ENCODE data around the gene C16orf96. TPM values are rescaled to one million over a fixed set of nuclear protein-coding genes. Genes with fewer than 3 reads are reported as not detected.

C16orf96 gene
- total RNA-seq, 1 donor from 2014 or later: 0.11 TPM

DNA sequence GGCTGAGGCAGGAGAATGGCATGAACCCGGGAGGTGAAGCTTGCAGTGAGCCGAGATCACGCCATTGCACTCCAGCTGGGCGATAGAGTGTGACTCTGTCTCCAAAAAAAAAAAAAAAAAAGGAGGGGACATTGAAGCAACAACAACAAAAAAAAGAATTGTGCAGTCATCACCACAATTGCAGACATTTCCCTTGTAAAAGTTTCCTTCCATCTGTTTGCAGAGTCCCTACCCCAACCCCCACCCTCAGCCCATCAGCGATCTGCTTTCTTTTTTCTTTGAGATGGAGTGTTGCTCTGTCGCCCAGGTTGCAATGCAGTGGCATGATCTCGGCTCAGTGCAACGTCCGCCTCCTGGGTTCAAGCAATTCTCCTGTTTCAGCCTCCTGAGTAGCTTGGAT, 72.1 kb downstream of the C16orf96 start:
- H3F3A ChIP-seq (ENCODE audit: low read depth): peaks cover 14% of the 10 kb centered on the region
- H4K20me1 ChIP-seq (ENCODE audit: low read depth): peaks cover 49% of the 10 kb centered on the region
- H2AFZ ChIP-seq (replicated peaks): no peak overlapping the region
- Mint-ChIP-seq H3K4me1 (peaks cover 22% of the 10 kb centered on the region), H3K4me3 (no peak overlapping the region), H3K27me3 (ENCODE audit: insufficient read depth, low read depth) (peaks cover 8% of the 10 kb centered on the region), H3K36me3 (peaks cover 30% of the 10 kb centered on the region), H3K27ac (no peak overlapping the region), H3K9me3 (peaks cover 15% of the 10 kb centered on the region)
- no peak overlapping the region for H3K9ac ChIP-seq
- H3K4me2 ChIP-seq: no peak overlapping the region
- H3K36me3 ChIP-seq: no peaks in the 10 kb centered on the region
- no peak overlapping the region for H3K27ac ChIP-seq
- peaks cover 7% of the 10 kb centered on the region for H3K4me1 ChIP-seq
- H3K9me3 ChIP-seq (ENCODE audit: low read depth): no peaks in the 10 kb centered on the region
- H3K27me3 ChIP-seq: no peaks in the 10 kb centered on the region
- H3K79me2 ChIP-seq (ENCODE audit: low read depth): peaks cover 76% of the 10 kb centered on the region
- no peak overlapping the region for H3K4me3 ChIP-seq
- TF ChIP-seq, protein P1, sequence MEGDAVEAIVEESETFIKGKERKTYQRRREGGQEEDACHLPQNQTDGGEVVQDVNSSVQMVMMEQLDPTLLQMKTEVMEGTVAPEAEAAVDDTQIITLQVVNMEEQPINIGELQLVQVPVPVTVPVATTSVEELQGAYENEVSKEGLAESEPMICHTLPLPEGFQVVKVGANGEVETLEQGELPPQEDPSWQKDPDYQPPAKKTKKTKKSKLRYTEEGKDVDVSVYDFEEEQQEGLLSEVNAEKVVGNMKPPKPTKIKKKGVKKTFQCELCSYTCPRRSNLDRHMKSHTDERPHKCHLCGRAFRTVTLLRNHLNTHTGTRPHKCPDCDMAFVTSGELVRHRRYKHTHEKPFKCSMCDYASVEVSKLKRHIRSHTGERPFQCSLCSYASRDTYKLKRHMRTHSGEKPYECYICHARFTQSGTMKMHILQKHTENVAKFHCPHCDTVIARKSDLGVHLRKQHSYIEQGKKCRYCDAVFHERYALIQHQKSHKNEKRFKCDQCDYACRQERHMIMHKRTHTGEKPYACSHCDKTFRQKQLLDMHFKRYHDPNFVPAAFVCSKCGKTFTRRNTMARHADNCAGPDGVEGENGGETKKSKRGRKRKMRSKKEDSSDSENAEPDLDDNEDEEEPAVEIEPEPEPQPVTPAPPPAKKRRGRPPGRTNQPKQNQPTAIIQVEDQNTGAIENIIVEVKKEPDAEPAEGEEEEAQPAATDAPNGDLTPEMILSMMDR (IDR thresholded peaks at IDR 0.05): no peak
- TF ChIP-seq EZH2phosphoT487 (IDR thresholded peaks at IDR 0.05) (no peak), EZH2 (IDR thresholded peaks at IDR 0.05) (no peak)
- DNase-seq (ENCODE audit: low spot score): no peak

DNA sequence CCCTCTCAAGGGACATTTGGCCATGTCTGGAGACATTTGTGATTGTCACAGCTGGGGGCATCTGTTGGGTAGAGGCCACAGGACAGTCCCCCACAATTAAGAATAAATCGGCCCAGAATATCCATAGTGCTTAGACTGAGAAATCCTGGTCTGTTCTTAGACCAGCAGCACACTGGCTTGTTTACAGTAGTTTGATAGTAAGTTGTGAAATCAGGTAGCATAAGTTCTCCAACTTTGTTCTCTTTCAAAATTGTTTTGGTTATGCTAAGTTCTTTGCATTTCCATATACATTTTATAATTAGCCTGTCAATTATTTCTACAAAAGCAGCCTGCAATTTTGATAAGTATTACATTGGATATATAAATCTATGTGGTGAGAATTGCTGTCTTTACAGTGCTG, 75.3 kb downstream of the C16orf96 start:
- peaks cover 87% of the 10 kb centered on the region for H3K79me2 ChIP-seq (ENCODE audit: low read depth)
- H3K4me1 Mint-ChIP-seq: peaks cover 9% of the 10 kb centered on the region
- H3K27ac ChIP-seq: no peak overlapping the region
- H3F3A ChIP-seq (ENCODE audit: low read depth): no peaks in the 10 kb centered on the region
- no peak overlapping the region for H3K4me3 Mint-ChIP-seq
- peaks cover 15% of the 10 kb centered on the region for H3K9me3 Mint-ChIP-seq
- TF ChIP-seq EZH2phosphoT487 (IDR thresholded peaks at IDR 0.05) (no peak), EZH2 (IDR thresholded peaks at IDR 0.05) (no peak)
- TF ChIP-seq, protein P1 (IDR thresholded peaks at IDR 0.05): no peak
- no peaks in the 10 kb centered on the region for H3K9me3 ChIP-seq (ENCODE audit: low read depth)
- no peak overlapping the region for H3K4me3 ChIP-seq
- H2AFZ ChIP-seq (replicated peaks): no peak overlapping the region
- H3K9ac ChIP-seq: no peak overlapping the region
- H3K27ac Mint-ChIP-seq: no peak overlapping the region
- H3K27me3 Mint-ChIP-seq (ENCODE audit: insufficient read depth, low read depth): peaks cover 9% of the 10 kb centered on the region
- H3K36me3 ChIP-seq: no peaks in the 10 kb centered on the region
- no peaks in the 10 kb centered on the region for H3K4me1 ChIP-seq
- no peaks in the 10 kb centered on the region for H3K27me3 ChIP-seq
- H3K4me2 ChIP-seq: no peak overlapping the region
- H4K20me1 ChIP-seq (ENCODE audit: low read depth): peaks cover 56% of the 10 kb centered on the region
- no peak for DNase-seq (ENCODE audit: low spot score)
- peaks cover 29% of the 10 kb centered on the region for H3K36me3 Mint-ChIP-seq

DNA sequence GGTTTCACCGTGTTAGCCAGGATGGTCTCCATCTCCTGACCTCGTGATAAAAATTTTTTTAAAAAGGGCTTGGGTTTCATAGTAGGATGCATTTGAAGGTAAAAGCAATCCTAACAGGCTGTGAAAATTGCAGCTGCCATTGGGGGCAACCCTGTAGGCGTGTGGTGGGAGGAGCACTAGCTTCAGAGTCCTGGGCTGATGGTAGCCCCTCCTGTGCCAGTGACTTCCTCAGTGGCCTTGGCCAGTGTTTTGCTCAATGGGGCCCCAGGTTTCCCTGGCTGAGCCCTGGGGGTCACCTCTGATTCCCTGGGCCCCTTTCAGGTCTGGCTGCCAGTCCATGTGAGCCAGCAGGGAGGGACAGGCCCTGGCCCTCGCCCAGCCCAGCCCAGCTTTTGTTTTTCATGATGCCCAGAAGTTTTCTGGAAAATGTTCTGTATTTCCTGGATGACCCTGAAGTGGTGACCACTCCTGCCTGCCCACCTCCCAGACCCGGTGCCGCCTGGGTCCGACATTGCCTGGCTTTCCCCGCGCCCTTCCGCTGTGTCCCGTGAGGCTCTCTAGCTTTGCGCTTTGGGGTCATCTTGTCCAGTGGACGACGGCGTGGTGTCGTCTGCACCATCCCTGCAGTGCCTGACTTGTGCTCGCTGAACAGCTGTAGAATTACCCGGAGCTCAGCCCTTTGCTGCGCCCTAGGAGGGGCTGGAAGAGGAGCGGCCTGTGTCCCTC, 77.9 kb downstream of the C16orf96 start:
- peaks cover 78% of the 10 kb centered on the region for H3K79me2 ChIP-seq (ENCODE audit: low read depth)
- no peak overlapping the region for H3K27ac Mint-ChIP-seq

More for the DNA sequence above, 77.9 kb downstream of the C16orf96 start:
- Histone ChIP-seq H3K9ac (no peak overlapping the region), H4K20me1 (ENCODE audit: low read depth) (peaks cover 60% of the 10 kb centered on the region), H3K9me3 (ENCODE audit: low read depth) (no peaks in the 10 kb centered on the region), H3K27ac (no peak overlapping the region), H3K4me2 (no peak overlapping the region), H3K4me1 (no peaks in the 10 kb centered on the region), H2AFZ (replicated peaks) (no peak overlapping the region), H3K27me3 (no peaks in the 10 kb centered on the region), H3F3A (ENCODE audit: low read depth) (no peaks in the 10 kb centered on the region), H3K36me3 (no peaks in the 10 kb centered on the region), H3K4me3 (no peak overlapping the region)
- DNase-seq (ENCODE audit: low spot score): no peak
- H3K36me3 Mint-ChIP-seq: peaks cover 23% of the 10 kb centered on the region
- peaks cover 7% of the 10 kb centered on the region for H3K4me1 Mint-ChIP-seq
- H3K9me3 Mint-ChIP-seq: peaks cover 13% of the 10 kb centered on the region
- no peak for TF ChIP-seq EZH2 (IDR thresholded peaks at IDR 0.05)
- no peak for TF ChIP-seq EZH2phosphoT487 (IDR thresholded peaks at IDR 0.05)
- TF ChIP-seq, protein P1 (IDR thresholded peaks at IDR 0.05): no peak
- no peak overlapping the region for H3K4me3 Mint-ChIP-seq
- H3K27me3 Mint-ChIP-seq (ENCODE audit: insufficient read depth, low read depth): peaks cover 11% of the 10 kb centered on the region
